Activated T-cell treated with anti-CD3 and anti-CD28 coated beads, Interleukin-2, amount 50 U/mL, for 4 hours (primary cell): Measurements from ENCODE around the gene CFAP251. TPM values are rescaled to one million over a fixed set of nuclear protein-coding genes. Genes with fewer than 3 reads are reported as not detected.
A peak's percentile ranks its signal among the peaks of the same experiment; 100 is the strongest.
"Not testable (repeated sequence)": the region's sequence is repeated elsewhere in the genome, so short reads cannot be mapped to it uniquely, and the experiment has no call there.

Source experiments
- ATAC-seq, 2 donors: fragments of 200-7000 bp; cut with Tn5 transposase; one replicate each; pipeline ENCODE4 v1.10.0; 2021
- DNase-seq: peaks from one replicate; pipeline ENCODE4 v3.0.0-alpha.2; 2020
- H3K27me3 Mint-ChIP-seq: one replicate; pipeline ENCODE4 v1.8.0; 2021; ENCODE audit warnings: low read depth, mixed read lengths
- H3K36me3 Mint-ChIP-seq: one replicate; pipeline ENCODE4 v1.8.0; 2022; ENCODE audit warnings: mixed read lengths; ENCODE audit not compliant: insufficient read depth
- H3K4me1 Mint-ChIP-seq: one replicate; pipeline ENCODE4 v1.8.0; 2021; ENCODE audit warnings: low read depth, mixed read lengths
- H3K4me3 Mint-ChIP-seq: one replicate; pipeline ENCODE4 v1.8.0; 2021; ENCODE audit warnings: mild to moderate bottlenecking, moderate library complexity, mixed read lengths
- H3K9me3 Mint-ChIP-seq: one replicate; pipeline ENCODE4 v1.8.0; 2021; ENCODE audit warnings: mixed read lengths
- total RNA-seq, 3 donors: library from RNA; stranded (reverse); gene quantifications; one replicate each; pipeline ENCODE4 v1.2.1, GENCODE V29; 2021

CFAP251 gene
- total RNA-seq, 3 donors from 2014 or later, result 0.46 to 0.82 (median 0.78) TPM

GRCh38 chr12:121988519-121988918 is 70.1 kb downstream of the CFAP251 start:
- DNase-seq, H3K9me3 Mint-ChIP-seq, ATAC-seq, H3K27me3 Mint-ChIP-seq, H3K36me3 Mint-ChIP-seq, H3K4me3 Mint-ChIP-seq: not testable (repeated sequence)
- H3K4me1 Mint-ChIP-seq, result peaks cover 24% of the 10 kb centered on the region

- no peak for DNase-seq
- Mint-ChIP-seq H3K36me3 (no peaks in the 10 kb centered on the region), H3K9me3 (no peaks in the 10 kb centered on the region)
Measured at GRCh38 chr12:121989276-121990113, 71.1 kb downstream of the CFAP251 start.

GRCh38 chr12:121990114-121990647 is 71.8 kb downstream of the CFAP251 start:
- Mint-ChIP-seq H3K36me3 (no peaks in the 10 kb centered on the region), H3K4me1 (peaks cover 23% of the 10 kb centered on the region), H3K4me3 (no peak overlapping the region), H3K27me3 (no peaks in the 10 kb centered on the region), H3K9me3 (no peaks in the 10 kb centered on the region)
- no peak for ATAC-seq
- DNase-seq, result no peak

More at GRCh38 chr12:121989276-121990113, 71.1 kb downstream of the CFAP251 start:
- H3K27me3 Mint-ChIP-seq, result no peaks in the 10 kb centered on the region
- H3K4me3 Mint-ChIP-seq, result no peak overlapping the region
- ATAC-seq, result no peak
- H3K4me1 Mint-ChIP-seq, result peaks cover 23% of the 10 kb centered on the region

- no peaks in the 10 kb centered on the region for H3K36me3 Mint-ChIP-seq
- DNase-seq, result no peak
- no peak overlapping the region for H3K4me3 Mint-ChIP-seq
- H3K9me3 Mint-ChIP-seq, result no peaks in the 10 kb centered on the region
- no peaks in the 10 kb centered on the region for H3K27me3 Mint-ChIP-seq
- peak; percentile 31 to 36 for ATAC-seq
- H3K4me1 Mint-ChIP-seq, result peaks cover 23% of the 10 kb centered on the region
Measured at GRCh38 chr12:121990692-121991603, 72.6 kb downstream of the CFAP251 start.

GRCh38 chr12:121992059-121992879 is 73.9 kb downstream of the CFAP251 start:
- peaks cover 23% of the 10 kb centered on the region for H3K4me1 Mint-ChIP-seq
- DNase-seq (peak; percentile 36), ATAC-seq (peak; percentile 99 to 100)
- H3K9me3 Mint-ChIP-seq, result no peaks in the 10 kb centered on the region
- no peaks in the 10 kb centered on the region for H3K36me3 Mint-ChIP-seq
- H3K27me3 Mint-ChIP-seq, result no peaks in the 10 kb centered on the region
- H3K4me3 Mint-ChIP-seq, result peak overlapping the region; percentile 60

GRCh38 chr12:121996050-121996944 is 77.9 kb downstream of the CFAP251 start:
- H3K9me3 Mint-ChIP-seq, result peaks cover 4% of the 10 kb centered on the region
- ATAC-seq (no peak), DNase-seq (no peak)
- H3K4me3 Mint-ChIP-seq, result no peak overlapping the region
- H3K27me3 Mint-ChIP-seq, result peaks cover 2% of the 10 kb centered on the region
- H3K4me1 Mint-ChIP-seq, result peaks cover 13% of the 10 kb centered on the region
- H3K36me3 Mint-ChIP-seq, result peaks cover 2% of the 10 kb centered on the region

- ATAC-seq, result no peak
- Mint-ChIP-seq H3K4me1 (peaks cover 5% of the 10 kb centered on the region), H3K9me3 (peaks cover 4% of the 10 kb centered on the region), H3K27me3 (peaks cover 2% of the 10 kb centered on the region), H3K4me3 (no peak overlapping the region), H3K36me3 (peaks cover 2% of the 10 kb centered on the region)
- DNase-seq, result no peak
Measured at GRCh38 chr12:121996945-121997612, 78.7 kb downstream of the CFAP251 start.

GRCh38 chr12:122001466-122002209 is 83.2 kb downstream of the CFAP251 start:
- peaks cover 3% of the 10 kb centered on the region for H3K27me3 Mint-ChIP-seq
- peaks cover 4% of the 10 kb centered on the region for H3K9me3 Mint-ChIP-seq
- DNase-seq, result no peak
- peaks cover 2% of the 10 kb centered on the region for H3K36me3 Mint-ChIP-seq
- H3K4me1 Mint-ChIP-seq, result peaks cover 16% of the 10 kb centered on the region
- no peak for ATAC-seq
- H3K4me3 Mint-ChIP-seq, result no peak overlapping the region

- Mint-ChIP-seq H3K4me1 (peaks cover 23% of the 10 kb centered on the region), H3K36me3 (peaks cover 2% of the 10 kb centered on the region), H3K27me3 (peaks cover 8% of the 10 kb centered on the region), H3K4me3 (no peak overlapping the region), H3K9me3 (peaks cover 4% of the 10 kb centered on the region)
- DNase-seq (no peak), ATAC-seq (peak; percentile 32 to 76)
Measured at GRCh38 chr12:122003651-122004611, 85.5 kb downstream of the CFAP251 start.

- Mint-ChIP-seq H3K36me3 (no peaks in the 10 kb centered on the region), H3K4me1 (peaks cover 23% of the 10 kb centered on the region), H3K27me3 (peaks cover 6% of the 10 kb centered on the region), H3K9me3 (peaks cover 1% of the 10 kb centered on the region), H3K4me3 (no peak overlapping the region)
- no peak for ATAC-seq
- DNase-seq, result no peak
Measured at GRCh38 chr12:122004633-122005071, 86.3 kb downstream of the CFAP251 start.

GRCh38 chr12:122005252-122005776 is 86.9 kb downstream of the CFAP251 start:
- Mint-ChIP-seq H3K4me3 (no peak overlapping the region), H3K27me3 (peaks cover 6% of the 10 kb centered on the region), H3K4me1 (peaks cover 23% of the 10 kb centered on the region), H3K9me3 (no peaks in the 10 kb centered on the region), H3K36me3 (no peaks in the 10 kb centered on the region)
- ATAC-seq, result no peak
- no peak for DNase-seq
